HEK293 (cell line): ENCODE data around the gene TRPM6.

Experiments used
- IKZF3 ChIP-seq: fragments of 450-650 bp; IDR thresholded peaks from 2 replicates; pipeline ENCODE4 v1.5.0; 2018; ENCODE audit warnings: missing biosample characterization, mild to moderate bottlenecking, missing genetic modification characterization, moderate library complexity
- PBX3 ChIP-seq: sonication (generic); formaldehyde crosslinking; IDR thresholded peaks from 2 replicates; pipeline ENCODE4 v1.8.1; 2022; ENCODE audit warnings: mild to moderate bottlenecking, moderate library complexity, missing genetic modification reagents
- RBAK ChIP-seq: fragments of 450-650 bp; formaldehyde crosslinking; IDR thresholded peaks from 2 replicates; pipeline ENCODE4 v1.5.1; 2016; ENCODE audit warnings: missing biosample characterization, missing genetic modification characterization
- TCF7L2 ChIP-seq: IDR thresholded peaks from 2 replicates; pipeline ENCODE4 v1.6.1; 2011; ENCODE audit warnings: low read depth, mild to moderate bottlenecking, inconsistent platforms, low read length, moderate library complexity, borderline replicate concordance
- TSHZ1 ChIP-seq: fragments of 450-650 bp; formaldehyde crosslinking; IDR thresholded peaks from 2 replicates; pipeline ENCODE4 v1.5.1; 2016; ENCODE audit warnings: missing biosample characterization, missing genetic modification characterization, borderline replicate concordance
- ZFP37 ChIP-seq: fragments of 450-650 bp; formaldehyde crosslinking; IDR thresholded peaks from 2 replicates; pipeline ENCODE4 v1.5.1; 2016; ENCODE audit warnings: missing biosample characterization, missing genetic modification characterization
- ZNF138 ChIP-seq: fragments of 450-650 bp; formaldehyde crosslinking; IDR thresholded peaks from 2 replicates; pipeline ENCODE4 v1.5.1; 2016; ENCODE audit warnings: missing biosample characterization, missing genetic modification characterization, borderline replicate concordance
- ZNF274 ChIP-seq, 2 experiments: fragments of 200-500 bp in 1 of 2; fragments of 450-650 bp in 1 of 2; sonication (Bioruptor generic) in 1 of 2; formaldehyde crosslinking in 1 of 2; IDR thresholded peaks; 2 replicates each; pipeline versions ENCODE4 v1.5.1 to v1.6.1; 2014 to 2016; ENCODE audit warnings: borderline replicate concordance in 1 of 2, inconsistent platforms in 1 of 2, low read length in 1 of 2, missing biosample characterization in 1 of 2, missing genetic modification characterization in 1 of 2
- ZNF391 ChIP-seq: fragments of 450-650 bp; formaldehyde crosslinking; IDR thresholded peaks from 2 replicates; pipeline ENCODE4 v1.5.1; 2016; ENCODE audit warnings: low read depth, missing biosample characterization, missing genetic modification characterization, borderline replicate concordance
- TF ChIP-seq, protein P1 (sequence below): fragments of 450-650 bp; formaldehyde crosslinking; IDR thresholded peaks from 2 replicates; pipeline ENCODE4 v1.5.1; 2016; ENCODE audit warnings: missing biosample characterization, missing genetic modification characterization
- TF ChIP-seq, protein P2 (sequence below): fragments of 450-650 bp; formaldehyde crosslinking; IDR thresholded peaks from 2 replicates; pipeline ENCODE4 v1.5.1; 2016; ENCODE audit warnings: missing biosample characterization, missing genetic modification characterization, low read depth

DNA sequence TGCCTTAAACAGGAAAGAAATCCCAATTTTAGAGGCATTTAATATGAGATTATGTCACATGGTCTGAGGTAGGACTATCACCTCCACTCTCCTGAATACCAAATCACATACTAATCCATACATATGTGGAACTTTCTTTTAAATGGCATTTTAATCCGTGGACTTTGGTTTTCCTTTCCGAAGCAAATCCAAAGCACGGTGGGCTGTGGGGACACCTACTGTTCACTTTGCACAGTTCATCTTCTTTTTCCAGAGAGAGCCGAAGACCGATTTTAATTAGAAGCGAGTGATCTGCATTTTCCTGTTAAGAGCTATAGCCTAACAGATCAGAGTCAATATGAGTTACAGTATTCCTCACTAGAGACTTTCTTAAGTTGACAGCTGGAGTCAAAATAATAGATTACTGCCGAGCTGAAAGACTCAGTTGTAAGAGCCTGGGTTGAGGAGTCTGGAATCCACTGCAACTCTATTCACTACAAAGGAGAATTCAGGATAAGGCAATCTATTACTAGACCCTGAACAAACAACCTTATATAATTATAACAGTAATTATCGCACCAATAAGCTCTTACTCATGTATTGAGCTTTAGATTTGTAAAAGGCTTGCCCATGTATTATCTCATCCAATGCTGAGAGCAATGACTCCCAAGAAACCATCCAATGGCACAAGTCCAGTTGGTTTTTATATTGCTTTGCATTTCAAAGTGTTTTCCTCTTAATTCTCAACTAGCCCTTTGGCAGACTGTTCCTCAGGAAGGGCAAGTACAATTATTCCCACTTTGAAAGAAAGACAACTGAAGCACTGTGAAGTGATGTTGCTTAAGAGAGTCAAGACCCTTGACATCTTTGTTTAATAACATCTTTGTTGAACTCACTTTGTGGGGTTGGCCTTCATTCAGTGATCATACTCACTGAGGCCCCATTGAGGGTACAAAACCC lies 144.7 kb downstream of the TRPM6 start:
- TF ChIP-seq, protein P1, sequence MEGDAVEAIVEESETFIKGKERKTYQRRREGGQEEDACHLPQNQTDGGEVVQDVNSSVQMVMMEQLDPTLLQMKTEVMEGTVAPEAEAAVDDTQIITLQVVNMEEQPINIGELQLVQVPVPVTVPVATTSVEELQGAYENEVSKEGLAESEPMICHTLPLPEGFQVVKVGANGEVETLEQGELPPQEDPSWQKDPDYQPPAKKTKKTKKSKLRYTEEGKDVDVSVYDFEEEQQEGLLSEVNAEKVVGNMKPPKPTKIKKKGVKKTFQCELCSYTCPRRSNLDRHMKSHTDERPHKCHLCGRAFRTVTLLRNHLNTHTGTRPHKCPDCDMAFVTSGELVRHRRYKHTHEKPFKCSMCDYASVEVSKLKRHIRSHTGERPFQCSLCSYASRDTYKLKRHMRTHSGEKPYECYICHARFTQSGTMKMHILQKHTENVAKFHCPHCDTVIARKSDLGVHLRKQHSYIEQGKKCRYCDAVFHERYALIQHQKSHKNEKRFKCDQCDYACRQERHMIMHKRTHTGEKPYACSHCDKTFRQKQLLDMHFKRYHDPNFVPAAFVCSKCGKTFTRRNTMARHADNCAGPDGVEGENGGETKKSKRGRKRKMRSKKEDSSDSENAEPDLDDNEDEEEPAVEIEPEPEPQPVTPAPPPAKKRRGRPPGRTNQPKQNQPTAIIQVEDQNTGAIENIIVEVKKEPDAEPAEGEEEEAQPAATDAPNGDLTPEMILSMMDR (tag by site-specific recombination): no peak
- TF ChIP-seq ZNF138 (tag by site-specific recombination): no peak
- no peak for TF ChIP-seq IKZF3 (tag by site-specific recombination)
- TF ChIP-seq, protein P2, sequence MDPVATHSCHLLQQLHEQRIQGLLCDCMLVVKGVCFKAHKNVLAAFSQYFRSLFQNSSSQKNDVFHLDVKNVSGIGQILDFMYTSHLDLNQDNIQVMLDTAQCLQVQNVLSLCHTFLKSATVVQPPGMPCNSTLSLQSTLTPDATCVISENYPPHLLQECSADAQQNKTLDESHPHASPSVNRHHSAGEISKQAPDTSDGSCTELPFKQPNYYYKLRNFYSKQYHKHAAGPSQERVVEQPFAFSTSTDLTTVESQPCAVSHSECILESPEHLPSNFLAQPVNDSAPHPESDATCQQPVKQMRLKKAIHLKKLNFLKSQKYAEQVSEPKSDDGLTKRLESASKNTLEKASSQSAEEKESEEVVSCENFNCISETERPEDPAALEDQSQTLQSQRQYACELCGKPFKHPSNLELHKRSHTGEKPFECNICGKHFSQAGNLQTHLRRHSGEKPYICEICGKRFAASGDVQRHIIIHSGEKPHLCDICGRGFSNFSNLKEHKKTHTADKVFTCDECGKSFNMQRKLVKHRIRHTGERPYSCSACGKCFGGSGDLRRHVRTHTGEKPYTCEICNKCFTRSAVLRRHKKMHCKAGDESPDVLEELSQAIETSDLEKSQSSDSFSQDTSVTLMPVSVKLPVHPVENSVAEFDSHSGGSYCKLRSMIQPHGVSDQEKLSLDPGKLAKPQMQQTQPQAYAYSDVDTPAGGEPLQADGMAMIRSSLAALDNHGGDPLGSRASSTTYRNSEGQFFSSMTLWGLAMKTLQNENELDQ (tag by site-specific recombination): no peak
- TF ChIP-seq ZNF274 (IDR thresholded peaks at IDR 0.05; ENCODE audit: low read length): no peak
- no peak for TF ChIP-seq ZNF274 (tag by site-specific recombination; IDR thresholded peaks at IDR 0.05; ENCODE audit: borderline replicate concordance)
- TF ChIP-seq ZNF391 (tag by site-specific recombination): no peak
- no peak for TF ChIP-seq ZFP37
- TF ChIP-seq TSHZ1: no peak
- TF ChIP-seq RBAK (tag by site-specific recombination): no peak
- no peak for TF ChIP-seq TCF7L2
- TF ChIP-seq PBX3 (CRISPR knock-in tag): no peak
